GM19328 (cell line): ENCODE results near the gene BRSK2.

Experiments
- ATAC-seq: cut with Tn5 transposase; IDR thresholded peaks from one replicate; pipeline ENCODE4 v1.9.1; 2021; ENCODE audit warnings: mild to moderate bottlenecking, moderate library complexity; ENCODE audit not compliant: unreplicated experiment

BRSK2 gene

DNA sequence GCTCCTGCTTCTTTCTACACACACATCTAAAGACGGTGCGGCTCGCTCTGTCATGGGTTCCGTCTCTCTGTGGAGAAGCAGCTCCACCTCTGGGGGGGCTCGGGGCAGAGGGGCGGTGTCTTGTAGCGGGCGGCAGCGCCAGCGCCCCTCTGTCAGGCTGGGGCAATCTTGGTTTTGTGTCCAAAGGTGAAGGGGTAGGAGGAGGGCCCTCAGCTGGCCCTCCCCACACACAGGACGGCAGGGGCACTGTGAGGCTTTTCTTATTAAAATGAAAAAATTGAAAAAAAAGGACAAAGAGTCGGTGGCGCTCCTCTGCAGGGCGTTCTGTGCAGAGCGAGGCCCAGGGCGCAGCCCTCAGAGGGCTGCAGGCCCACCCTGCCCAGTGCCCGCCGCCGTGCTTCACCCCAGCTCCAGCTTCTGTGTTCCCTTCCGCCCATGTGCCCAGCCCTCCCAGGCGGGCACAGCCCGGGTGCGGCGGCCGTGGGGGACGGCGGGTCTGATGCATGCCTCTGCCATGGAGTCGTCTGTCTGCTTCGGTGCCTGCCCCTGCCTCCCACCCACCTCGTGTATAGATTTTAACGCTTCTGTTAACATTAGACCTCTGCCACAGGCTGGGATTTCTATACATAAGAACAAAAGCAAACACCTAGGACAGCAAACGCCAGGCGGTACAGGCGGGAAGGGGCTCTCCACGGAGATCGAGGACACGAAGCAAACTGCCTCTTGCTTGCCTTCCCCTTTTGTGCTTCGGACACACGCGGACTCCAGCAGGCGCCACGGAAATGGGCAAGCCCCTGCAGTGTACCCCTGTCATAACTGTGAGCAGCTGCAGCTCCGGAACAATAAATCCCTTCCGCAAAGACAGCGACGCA is 72.3 kb downstream of the BRSK2 start:
- ATAC-seq: no peak

- ATAC-seq: no peak
These were observed 72.9 kb downstream of the BRSK2 start for GRCh38 chr11:1462698-1462975.

GRCh38 chr11:1463056-1463455 is 73.3 kb downstream of the BRSK2 start:
- ATAC-seq: no peak

DNA sequence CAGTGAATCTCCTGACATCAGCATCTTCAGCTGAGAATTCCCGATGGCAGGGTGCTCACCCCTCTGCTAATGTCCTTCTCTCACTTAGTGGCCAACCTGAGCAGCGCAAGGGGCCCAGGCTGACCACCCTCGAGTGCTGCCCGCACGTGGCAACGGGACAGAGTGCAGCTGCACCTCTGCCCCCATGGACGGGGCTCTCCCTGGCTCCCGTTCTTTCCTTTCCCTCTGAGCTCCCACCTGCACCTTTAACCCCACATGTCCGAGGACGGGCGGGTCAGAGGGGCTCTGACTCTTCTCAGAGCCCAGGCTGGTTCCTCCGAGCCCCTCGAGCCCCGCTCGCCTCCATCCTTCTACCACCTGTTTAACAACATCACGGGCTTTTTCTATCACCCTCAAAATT is 77.0 kb downstream of the BRSK2 start:
- ATAC-seq: no peak

DNA sequence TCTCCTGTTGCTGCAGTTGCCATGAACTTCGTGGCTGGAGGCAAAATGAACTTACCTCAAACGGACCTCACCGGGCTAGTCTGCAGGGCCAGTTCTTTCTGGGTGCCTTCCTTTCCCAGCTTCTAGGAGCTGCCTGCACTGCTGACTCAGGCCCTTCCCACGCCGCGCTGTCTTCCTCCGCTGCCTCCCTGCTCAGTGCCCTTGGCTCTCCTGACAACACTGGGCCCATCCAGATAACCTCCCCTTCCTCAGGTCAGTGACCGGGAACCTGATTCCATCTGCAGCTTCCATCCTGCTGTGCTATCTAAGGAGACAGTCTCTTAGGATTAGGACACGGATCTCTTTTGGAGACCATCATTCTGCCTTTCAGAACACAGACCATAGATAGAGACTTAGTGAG is 77.5 kb downstream of the BRSK2 start:
- no peak for ATAC-seq

- no peak for ATAC-seq
These were observed 78.3 kb downstream of the BRSK2 start for GRCh38 chr11:1468002-1468401.

DNA sequence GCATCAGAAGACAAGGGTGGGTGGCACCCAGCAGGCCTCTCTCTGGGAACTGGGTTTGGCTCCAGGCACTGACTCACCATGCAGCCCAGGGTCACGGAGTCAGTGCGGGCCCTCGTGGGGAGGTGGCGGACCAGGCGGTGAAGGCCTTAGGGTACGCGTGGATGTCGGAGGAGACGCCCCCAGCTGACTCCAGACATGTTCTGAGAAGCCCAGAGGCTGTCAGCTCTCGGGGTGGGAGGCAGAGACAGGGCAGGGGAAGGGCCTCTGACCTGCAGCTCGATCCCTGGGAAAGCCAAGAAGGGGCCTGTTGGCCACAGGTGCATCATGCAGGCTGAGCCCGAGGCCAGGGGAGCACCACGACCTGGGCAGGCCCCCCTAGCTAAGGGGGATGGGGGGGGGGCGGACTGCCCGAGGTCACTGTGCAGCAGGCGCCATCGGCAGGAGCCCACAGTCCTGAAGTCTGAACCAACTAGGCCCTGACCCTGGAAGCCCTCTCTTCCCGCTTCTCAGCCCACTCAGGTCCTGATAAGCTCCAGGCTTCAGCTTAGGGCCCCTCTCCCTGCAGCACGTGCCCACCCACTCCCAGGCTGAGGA is 78.8 kb downstream of the BRSK2 start:
- ATAC-seq: no peak

- ATAC-seq: no peak
These were observed 79.7 kb downstream of the BRSK2 start for GRCh38 chr11:1469287-1469910.

GRCh38 chr11:1469911-1470680 is 80.4 kb downstream of the BRSK2 start:
- no peak for ATAC-seq

GRCh38 chr11:1470681-1471611 is 81.2 kb downstream of the BRSK2 start:
- no peak for ATAC-seq

- no peak for ATAC-seq
These were observed 82.0 kb downstream of the BRSK2 start for GRCh38 chr11:1471736-1472135.

GRCh38 chr11:1472180-1473005 is 82.7 kb downstream of the BRSK2 start:
- no peak for ATAC-seq

DNA sequence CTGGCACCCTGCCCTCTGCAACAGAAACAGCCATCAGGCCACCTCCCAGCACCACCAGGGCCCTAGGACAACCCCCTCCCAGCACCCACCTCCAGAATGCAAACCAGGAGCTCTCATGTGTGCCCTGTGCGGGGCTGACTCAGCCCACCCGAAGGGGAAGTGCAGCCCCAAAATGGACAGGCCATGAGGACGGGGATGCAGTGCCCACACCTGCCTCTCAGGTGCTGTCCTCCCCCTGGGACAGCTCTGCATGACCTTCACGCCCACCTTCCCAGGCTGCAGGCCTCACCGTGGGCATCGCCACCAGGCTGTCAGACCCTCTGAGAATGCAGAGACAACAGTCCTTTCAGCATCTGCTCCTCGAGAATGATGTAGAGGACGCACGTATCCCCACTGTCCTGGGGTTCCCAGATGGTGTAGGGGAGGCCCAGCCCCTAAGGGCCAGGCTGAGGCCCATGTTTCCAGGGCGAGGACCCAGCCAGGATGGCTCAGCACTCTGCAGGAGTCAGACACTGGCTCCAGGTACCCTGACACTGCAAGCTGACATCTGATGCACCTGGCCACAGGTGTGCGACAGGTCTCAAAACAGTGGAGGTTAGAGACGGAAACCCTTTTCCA is 83.4 kb downstream of the BRSK2 start:
- no peak for ATAC-seq

GRCh38 chr11:1473786-1474185 is 84.1 kb downstream of the BRSK2 start:
- ATAC-seq: no peak

GRCh38 chr11:1475841-1476240 is 86.1 kb downstream of the BRSK2 start:
- no peak for ATAC-seq

GRCh38 chr11:1476940-1477736 is 87.4 kb downstream of the BRSK2 start:
- no peak for ATAC-seq

DNA sequence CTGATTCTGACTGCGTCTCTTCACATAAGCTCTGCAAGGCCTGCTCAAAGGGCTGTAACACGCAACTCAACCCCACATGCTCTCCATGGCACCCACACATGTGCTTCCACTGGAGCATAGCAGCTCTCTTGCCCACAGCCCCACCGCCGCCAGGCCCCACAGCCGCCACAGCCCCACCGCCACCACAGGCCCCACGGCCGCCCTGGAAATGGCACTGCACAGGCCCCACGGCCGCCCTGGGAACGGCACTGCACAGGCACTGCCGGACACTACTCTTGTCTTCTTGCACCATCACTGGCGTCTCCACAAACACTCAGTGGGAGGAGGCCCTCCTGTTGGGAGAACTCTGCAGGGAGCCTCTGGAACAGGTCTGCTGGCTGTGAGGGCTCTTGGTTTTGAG is 88.3 kb downstream of the BRSK2 start:
- ATAC-seq: no peak

- ATAC-seq: no peak
These were observed 88.8 kb downstream of the BRSK2 start for GRCh38 chr11:1478544-1478943.
